KMS-11 (cell line): Measurements from ENCODE around the gene RNASEH1.
"Not testable (repeated sequence)": the region's sequence is repeated elsewhere in the genome, so short reads cannot be mapped to it uniquely, and the experiment has no call there.

Source experiments
- H2AFZ ChIP-seq: fragments of 200-600 bp; sonication (generic); 2 replicates; pipeline ENCODE4 v1.6.1; 2016; ENCODE audit warnings: antibody characterized with exemption, mixed run types, low read depth
- H3K27ac ChIP-seq: fragments of 200-600 bp; sonication (generic); 2 replicates; pipeline ENCODE4 v1.6.1; 2016; ENCODE audit warnings: mild to moderate bottlenecking, mixed run types
- H3K27me3 ChIP-seq: fragments of 200-600 bp; sonication (generic); 2 replicates; pipeline ENCODE4 v1.6.1; 2017; ENCODE audit warnings: mild to moderate bottlenecking, low read depth, mixed run types, moderate library complexity; ENCODE audit not compliant: insufficient read depth
- H3K36me3 ChIP-seq: fragments of 200-600 bp; sonication (generic); 2 replicates; pipeline ENCODE4 v1.6.1; 2017; ENCODE audit warnings: mild to moderate bottlenecking, mixed run types; ENCODE audit not compliant: insufficient read depth
- H3K4me1 ChIP-seq: fragments of 200-600 bp; sonication (generic); 2 replicates; pipeline ENCODE4 v1.6.1; 2016; ENCODE audit warnings: mild to moderate bottlenecking, low read depth, mixed run types; ENCODE audit not compliant: poor library complexity, severe bottlenecking
- H3K4me2 ChIP-seq: fragments of 200-600 bp; sonication (generic); 2 replicates; pipeline ENCODE4 v1.7.0; 2016; ENCODE audit warnings: mild to moderate bottlenecking, mixed run types
- H3K4me3 ChIP-seq: fragments of 200-600 bp; sonication (generic); IDR thresholded peaks from 2 replicates; pipeline ENCODE4 v1.6.1; 2017; ENCODE audit warnings: low read depth, low read length, mixed read lengths; ENCODE audit not compliant: insufficient read depth
- H3K79me2 ChIP-seq: fragments of 200-600 bp; sonication (generic); 2 replicates; pipeline ENCODE4 v1.6.1; 2016; ENCODE audit warnings: low read depth, mixed run types; ENCODE audit not compliant: insufficient read depth
- H3K9ac ChIP-seq: fragments of 200-600 bp; sonication (generic); 2 replicates; pipeline ENCODE4 v1.6.1; 2016; ENCODE audit warnings: mild to moderate bottlenecking, mixed run types
- H4K20me1 ChIP-seq: fragments of 200-600 bp; sonication (generic); 2 replicates; pipeline ENCODE4 v1.6.1; 2016; ENCODE audit warnings: mild to moderate bottlenecking, mixed run types; ENCODE audit not compliant: insufficient read depth
- CTCF ChIP-seq: fragments of 200-600 bp; sonication (generic); conservative IDR thresholded peaks from 2 replicates; pipeline ENCODE4 v1.6.1; 2017; ENCODE audit warnings: low read depth, mild to moderate bottlenecking, antibody characterized with exemption, low read length, moderate library complexity, mixed read lengths

The RNASEH1 gene

GRCh38 chr2:3519255-3520205 is 38.6 kb downstream of the RNASEH1 start, which contains the start of gene ADI1:
ADI1 (minus strand) TSS chr2:3519531; CDS start chr2:3519487, 44 bp downstream.
- H3K36me3 ChIP-seq, result no peaks in the 10 kb centered on the region
- H2AFZ ChIP-seq, result peak within 1 kb of the TSS; percentile 90
- H3K27ac ChIP-seq, result peak within 1 kb of the TSS; percentile 91
- H3K4me2 ChIP-seq, result peak within 1 kb of the TSS; percentile 98
- H3K9ac ChIP-seq, result peak within 1 kb of the TSS; percentile 92
- no peaks in the 10 kb centered on the region for H4K20me1 ChIP-seq
- no peak for TF ChIP-seq CTCF
- peak within 1 kb of the TSS; percentile 77 for H3K4me3 ChIP-seq
- no peaks in the 10 kb centered on the region for H3K27me3 ChIP-seq
- H3K4me1 ChIP-seq, result peaks cover 16% of the 10 kb centered on the region
- H3K79me2 ChIP-seq, result peaks cover 14% of the 10 kb centered on the region; the same call in 1 of the 2 replicates

- H3K9ac ChIP-seq, result peak overlapping the region; percentile 92
- peaks cover 16% of the 10 kb centered on the region for H3K4me1 ChIP-seq
- H3K27me3 ChIP-seq, result no peaks in the 10 kb centered on the region
- peaks cover 14% of the 10 kb centered on the region; the same call in 1 of the 2 replicates for H3K79me2 ChIP-seq
- H3K36me3 ChIP-seq, result no peaks in the 10 kb centered on the region
- H3K4me3 ChIP-seq, result no peak overlapping the region
- peak overlapping the region; percentile 91 for H3K27ac ChIP-seq
- peak overlapping the region; percentile 90 for H2AFZ ChIP-seq
- TF ChIP-seq CTCF, result no peak
- peak overlapping the region; percentile 98 for H3K4me2 ChIP-seq
- no peaks in the 10 kb centered on the region for H4K20me1 ChIP-seq
These were observed 39.5 kb downstream of the RNASEH1 start for GRCh38 chr2:3518496-3519254.

DNA sequence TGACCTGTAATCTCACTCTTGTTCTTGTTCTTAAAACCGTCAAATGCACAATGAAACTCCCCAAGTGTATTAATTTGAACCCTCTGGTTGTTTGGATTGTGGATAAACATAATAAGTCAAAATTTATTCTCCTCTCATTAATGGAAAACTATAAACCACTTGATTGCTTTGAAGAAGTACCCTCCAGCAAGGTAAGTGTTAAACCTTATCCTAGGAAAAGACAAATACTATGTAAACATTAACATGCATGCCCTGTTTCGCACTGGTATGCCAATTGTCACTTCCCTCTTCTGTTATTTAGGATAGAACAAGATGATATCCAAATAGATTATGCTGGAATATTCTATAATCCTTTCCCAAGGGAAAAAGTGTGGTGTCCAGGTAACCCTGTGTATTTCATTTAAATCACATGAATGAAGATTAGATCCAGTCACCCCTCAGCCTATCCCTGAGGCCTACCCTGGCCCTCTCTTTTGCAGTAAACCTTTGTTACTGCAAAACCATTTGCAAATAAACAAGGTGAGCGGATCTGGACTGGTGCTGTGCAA is 40.1 kb downstream of the RNASEH1 start:
- Histone ChIP-seq H3K9ac (peak overlapping the region; percentile 92), H3K4me2 (peak overlapping the region; percentile 97), H3K27ac (peak overlapping the region; percentile 76), H4K20me1 (no peaks in the 10 kb centered on the region), H3K4me1 (peaks cover 16% of the 10 kb centered on the region), H3K4me3 (no peak overlapping the region), H3K36me3 (no peaks in the 10 kb centered on the region), H3K79me2 (peaks cover 14% of the 10 kb centered on the region; the same call in 1 of the 2 replicates), H3K27me3 (no peaks in the 10 kb centered on the region), H2AFZ (peak overlapping the region; percentile 64; the same call in 1 of the 2 replicates)
- no peak for TF ChIP-seq CTCF

- TF ChIP-seq CTCF, result no peak
- Histone ChIP-seq H4K20me1 (no peaks in the 10 kb centered on the region), H3K9ac (no peak overlapping the region), H3K4me2 (no peak overlapping the region), H3K27ac (no peak overlapping the region), H3K4me1 (peaks cover 16% of the 10 kb centered on the region), H3K79me2 (peaks cover 14% of the 10 kb centered on the region; the same call in 1 of the 2 replicates), H2AFZ (no peak overlapping the region), H3K4me3 (no peak overlapping the region), H3K36me3 (no peaks in the 10 kb centered on the region), H3K27me3 (no peaks in the 10 kb centered on the region)
These were observed 41.3 kb downstream of the RNASEH1 start for GRCh38 chr2:3516831-3517230.

DNA sequence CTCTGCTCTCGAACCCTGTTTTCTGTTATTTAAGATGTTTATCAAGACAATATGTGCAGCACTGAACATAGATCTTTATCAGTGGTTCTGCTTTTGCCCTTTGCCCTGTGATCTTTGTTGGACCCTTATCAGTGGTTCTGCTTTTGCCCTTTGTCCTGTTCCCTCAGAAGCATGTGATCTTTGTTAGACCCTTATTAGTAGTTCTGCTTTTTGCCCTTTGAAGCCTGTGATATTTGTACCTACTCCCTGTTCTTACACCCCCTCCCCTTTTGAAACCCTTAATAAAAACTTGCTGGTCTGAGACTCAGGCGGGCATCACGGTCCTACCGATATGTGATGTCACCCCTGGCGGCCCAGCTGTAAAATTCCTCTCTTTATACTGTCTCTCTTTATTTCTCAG is 42.7 kb downstream of the RNASEH1 start:
- H3K27ac ChIP-seq, H3K9ac ChIP-seq, H3K27me3 ChIP-seq, H4K20me1 ChIP-seq, H3K36me3 ChIP-seq, H3K4me3 ChIP-seq, H3K4me2 ChIP-seq, H2AFZ ChIP-seq: not testable (repeated sequence)
- H3K79me2 ChIP-seq, result peaks cover 14% of the 10 kb centered on the region; the same call in 1 of the 2 replicates
- H3K4me1 ChIP-seq, result peaks cover 12% of the 10 kb centered on the region
